Kidney glomerular epithelial cell (primary cell): ENCODE measurements around the gene NNAT.

ENCODE experiments used
- DNase-seq: peaks from one replicate; lab custom pipeline; 2025; lab: John Stamatoyannopoulos, UW

Gene NNAT

DNA sequence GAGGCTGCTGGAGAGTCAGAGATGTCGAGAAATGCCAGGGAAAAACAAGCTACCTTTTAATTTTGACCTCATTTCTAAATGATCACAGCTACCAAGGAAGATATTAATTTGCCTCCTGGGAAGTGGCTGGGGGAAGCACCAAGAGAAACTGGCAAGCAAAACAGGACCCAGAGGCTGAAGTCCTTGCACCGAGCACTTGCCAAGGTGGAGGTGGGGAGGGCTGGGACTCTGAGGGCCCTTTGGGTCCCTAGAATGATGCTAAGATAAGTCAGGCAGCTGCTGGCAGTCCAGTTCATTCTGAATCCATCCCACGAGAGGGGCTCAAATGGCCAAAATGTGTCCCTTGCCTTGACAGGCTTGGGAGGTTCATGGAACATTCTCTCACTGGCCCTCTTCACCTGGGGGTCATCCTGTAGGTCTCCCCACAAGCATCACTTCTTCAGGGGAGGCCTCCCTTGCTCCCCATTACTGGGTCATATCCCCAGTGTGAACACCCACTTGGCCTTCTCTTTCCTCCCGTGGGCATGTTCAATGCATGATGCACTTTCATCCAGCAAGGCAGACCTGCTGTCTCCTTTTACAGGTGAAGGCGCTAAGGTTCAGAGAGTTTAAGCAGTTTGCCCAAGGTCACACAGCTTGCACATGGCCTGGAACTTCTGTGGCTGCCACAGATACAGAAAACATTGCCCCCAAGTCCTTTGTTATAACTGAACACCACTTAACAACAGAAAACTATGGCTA is 45.7 kb downstream of the NNAT start:
- DNase-seq: no peak

DNA sequence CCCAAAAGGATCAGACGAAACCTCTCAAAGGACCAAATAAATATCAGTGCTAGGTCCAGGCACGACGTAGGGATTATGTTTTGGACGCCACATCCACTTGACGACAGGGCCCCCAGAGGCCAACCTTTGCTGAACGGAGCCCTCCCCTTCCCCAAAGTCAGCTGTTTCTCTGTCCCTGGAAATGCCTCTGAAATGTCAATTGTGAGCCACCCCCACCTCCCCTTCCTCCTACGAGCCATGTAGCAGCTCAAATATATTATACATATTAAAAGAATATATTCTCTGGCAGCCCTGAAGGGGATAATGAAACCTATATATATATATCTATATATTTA is 46.2 kb downstream of the NNAT start:
- DNase-seq: no peak

- DNase-seq: no peak
Measured at GRCh38 chr20:37567671-37568588, 46.9 kb downstream of the NNAT start.

GRCh38 chr20:37570419-37570818 is 49.4 kb downstream of the NNAT start:
- DNase-seq: no peak

- no peak for DNase-seq
Measured at GRCh38 chr20:37571033-37571432, 50.0 kb downstream of the NNAT start.
